ENCODE data around the gene SLIT1.

- TF ChIP-seq, protein P1, sequence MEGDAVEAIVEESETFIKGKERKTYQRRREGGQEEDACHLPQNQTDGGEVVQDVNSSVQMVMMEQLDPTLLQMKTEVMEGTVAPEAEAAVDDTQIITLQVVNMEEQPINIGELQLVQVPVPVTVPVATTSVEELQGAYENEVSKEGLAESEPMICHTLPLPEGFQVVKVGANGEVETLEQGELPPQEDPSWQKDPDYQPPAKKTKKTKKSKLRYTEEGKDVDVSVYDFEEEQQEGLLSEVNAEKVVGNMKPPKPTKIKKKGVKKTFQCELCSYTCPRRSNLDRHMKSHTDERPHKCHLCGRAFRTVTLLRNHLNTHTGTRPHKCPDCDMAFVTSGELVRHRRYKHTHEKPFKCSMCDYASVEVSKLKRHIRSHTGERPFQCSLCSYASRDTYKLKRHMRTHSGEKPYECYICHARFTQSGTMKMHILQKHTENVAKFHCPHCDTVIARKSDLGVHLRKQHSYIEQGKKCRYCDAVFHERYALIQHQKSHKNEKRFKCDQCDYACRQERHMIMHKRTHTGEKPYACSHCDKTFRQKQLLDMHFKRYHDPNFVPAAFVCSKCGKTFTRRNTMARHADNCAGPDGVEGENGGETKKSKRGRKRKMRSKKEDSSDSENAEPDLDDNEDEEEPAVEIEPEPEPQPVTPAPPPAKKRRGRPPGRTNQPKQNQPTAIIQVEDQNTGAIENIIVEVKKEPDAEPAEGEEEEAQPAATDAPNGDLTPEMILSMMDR (IDR thresholded peaks at IDR 0.05) = no peak
- no peak for TF ChIP-seq POLR2A (IDR thresholded peaks at IDR 0.05)
Observed at GRCh38 chr10:97129666-97130065, 56.1 kb downstream of the SLIT1 start.

Measured in testis (tissue), 2 donors.